Stimulated activated CD8-positive, alpha-beta memory T cell treated with anti-CD3 and anti-CD28 coated beads, Interleukin-12 subunit alpha, Interleukin-12 subunit beta, amount 100 ng/mL, for 4 hours (primary cell): Measurements from ENCODE around the gene ACOT11.
"Not testable (repeated sequence)": the region's sequence is repeated elsewhere in the genome, so short reads cannot be mapped to it uniquely, and the experiment has no call there.

Source experiments
- DNase-seq: peaks from one replicate; pipeline ENCODE4 v3.0.0-alpha.2; 2020; ENCODE audit warnings: low read depth

ACOT11 gene

DNA sequence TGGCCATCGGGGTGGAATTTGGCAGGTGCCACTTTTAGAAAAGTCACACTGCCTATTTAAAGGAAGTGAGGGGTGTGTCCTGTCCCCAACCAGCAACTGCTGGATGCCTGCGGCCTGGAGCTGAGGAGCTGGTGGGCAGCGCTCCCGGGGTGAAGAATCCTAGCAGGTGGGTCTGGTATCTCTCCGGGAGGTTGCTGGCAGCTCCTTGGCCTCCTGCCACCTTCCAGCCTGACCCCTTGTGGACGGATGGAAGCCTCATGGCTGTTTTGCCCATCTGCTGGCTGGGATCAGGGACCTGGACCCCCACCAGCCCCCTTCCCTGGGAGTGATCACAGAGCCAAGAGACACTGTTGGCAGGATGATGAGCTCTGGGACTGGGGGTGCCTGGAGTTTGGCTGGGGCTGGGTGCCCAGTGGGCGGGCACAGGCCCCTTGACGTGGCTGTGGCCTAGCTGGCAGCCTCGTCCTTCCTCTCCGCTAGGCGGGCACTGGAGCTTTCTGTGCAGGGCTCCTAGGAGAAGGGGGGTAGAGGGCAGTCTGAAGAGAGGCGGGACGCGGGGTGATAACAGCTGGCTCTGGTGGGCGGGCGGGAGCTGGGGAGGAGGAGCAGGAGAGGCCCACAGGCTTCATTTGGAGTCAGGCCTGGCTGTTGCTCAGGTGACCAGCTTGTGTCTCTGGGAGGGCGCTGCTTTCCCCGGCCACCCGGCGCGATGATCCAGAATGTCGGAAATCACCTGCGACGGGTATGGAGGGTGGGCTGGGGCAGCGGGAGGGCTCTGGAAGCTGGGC is at the start of gene ACOT11:
Gene ACOT11, plus strand, starts transcription at position 628 of the 788 bp plus-strand sequence. Its CDS starts 82 bp downstream, at position 710.
- no peak for DNase-seq

DNA sequence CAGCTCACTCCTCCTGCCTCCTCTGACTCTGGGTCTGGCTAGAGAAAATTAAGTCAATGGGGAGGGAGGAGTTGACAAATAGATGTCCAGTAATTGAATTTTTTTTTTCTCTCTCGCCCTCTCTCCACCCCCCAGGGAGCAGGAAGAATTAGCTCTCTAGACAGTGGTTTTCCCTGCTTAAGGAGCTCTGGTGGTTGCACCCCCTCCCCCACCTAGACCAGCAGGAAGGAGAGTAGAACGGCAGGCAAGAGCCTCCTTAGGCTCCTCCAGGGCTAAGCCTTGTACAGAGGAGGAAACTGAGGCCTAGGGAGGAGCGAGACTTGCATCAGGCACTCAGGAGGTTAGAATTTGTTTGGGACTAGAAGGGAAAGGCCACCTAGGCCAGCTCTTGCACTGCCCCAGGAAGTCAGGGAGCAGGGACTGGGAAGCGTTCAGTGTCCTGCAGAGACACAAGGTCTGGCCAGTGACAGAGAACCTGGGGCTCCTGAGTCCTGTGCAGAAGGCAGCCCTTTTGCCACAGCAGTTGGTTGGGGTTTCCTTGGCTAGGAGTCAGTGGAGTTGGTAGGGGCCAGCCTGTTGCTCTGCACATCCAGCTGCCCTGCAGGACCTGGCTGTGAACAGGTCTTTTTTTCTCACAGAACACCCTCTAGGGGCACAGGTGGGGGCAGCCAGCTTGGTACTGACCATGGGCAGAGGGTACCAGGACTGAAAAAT is 49.5 kb upstream of the ACOT11 start:
- DNase-seq = no peak

DNA sequence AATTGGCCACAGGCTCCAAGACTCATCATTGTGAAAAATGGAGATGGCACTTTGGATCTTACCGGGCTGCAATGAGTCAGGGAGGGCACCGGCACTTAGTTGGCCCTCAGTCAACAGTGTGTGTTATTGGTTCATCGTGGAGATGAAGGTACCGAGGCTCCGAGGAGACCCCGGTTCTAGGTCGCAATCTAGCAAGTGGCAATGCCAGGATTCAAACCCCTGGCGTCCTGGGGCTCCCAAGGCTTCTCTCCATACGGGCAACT is 49.0 kb upstream of the ACOT11 start:
- DNase-seq = no peak

DNA sequence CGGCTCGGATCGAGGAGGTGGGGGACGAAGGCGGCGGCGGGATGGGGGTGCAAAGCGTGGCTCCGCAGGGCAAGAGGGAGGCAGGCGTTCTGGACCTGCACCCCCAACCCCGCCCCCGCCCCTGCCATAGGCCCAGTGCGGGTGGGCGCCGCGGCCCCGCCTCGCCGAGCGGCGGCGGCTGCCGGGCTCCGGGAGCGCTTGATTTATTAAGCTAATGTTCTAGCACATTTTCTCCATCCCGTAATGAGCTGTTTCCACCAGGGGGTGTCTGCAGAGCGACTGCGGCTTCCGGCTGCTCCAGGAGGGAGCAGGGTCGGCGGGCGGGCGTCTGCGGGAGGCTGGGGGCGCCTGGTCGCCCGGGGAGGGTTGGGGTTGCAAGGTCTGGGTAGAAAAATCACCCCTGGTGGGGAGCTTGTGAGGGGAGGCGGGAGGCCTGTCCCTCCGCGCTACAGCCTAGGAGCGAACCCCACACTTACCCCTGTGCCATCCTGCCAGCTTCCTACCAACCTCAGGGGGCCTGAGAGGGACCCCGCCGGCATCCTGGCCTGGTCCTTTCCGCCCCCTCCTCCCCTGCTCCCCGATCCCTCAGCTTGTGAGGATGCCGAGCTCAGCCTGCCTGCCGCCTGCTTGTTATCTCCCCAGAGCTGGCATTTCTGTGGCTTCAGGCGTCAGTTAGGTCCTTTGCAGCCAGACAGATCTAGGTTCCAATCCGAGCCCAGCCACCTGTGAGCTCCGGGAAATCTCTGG is 48.5 kb upstream of the ACOT11 start:
- DNase-seq = no peak

DNA sequence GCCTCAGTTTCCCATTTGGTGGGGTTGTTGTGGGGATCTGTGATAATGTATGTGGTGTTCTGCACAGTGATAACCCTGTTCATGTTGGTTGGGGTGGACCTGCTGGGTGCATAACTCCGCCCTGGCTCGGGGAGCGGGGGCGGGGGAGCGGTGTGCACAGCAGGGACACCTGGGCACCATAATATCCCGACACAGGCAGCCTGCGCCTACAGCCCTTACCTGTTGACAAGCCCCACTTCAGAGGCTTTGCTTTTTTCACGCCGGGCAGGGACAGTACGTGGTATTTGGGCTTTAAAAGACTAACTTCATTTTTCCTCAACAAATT is 48.0 kb upstream of the ACOT11 start:
- DNase-seq = no peak

DNA sequence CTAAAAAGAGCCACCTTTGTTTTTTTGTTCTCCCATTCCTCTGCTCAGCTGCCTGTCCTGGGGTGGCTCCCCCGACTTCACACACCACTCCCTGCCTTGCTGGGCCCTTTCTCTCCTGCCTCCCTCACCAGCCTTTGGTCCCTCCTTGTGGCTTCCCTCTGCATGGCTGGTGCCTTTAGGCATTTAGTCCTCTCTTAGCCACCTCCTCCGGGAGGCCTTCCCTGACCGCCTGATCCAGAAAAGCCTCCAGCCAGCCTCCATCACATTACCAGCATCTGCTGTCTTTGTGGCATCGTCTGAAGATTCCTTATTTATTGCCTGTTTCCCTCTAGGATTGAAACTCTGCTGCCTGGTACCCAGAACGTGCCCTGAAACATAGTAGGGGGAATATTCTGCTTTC is 46.2 kb upstream of the ACOT11 start:
- DNase-seq = no peak

DNA sequence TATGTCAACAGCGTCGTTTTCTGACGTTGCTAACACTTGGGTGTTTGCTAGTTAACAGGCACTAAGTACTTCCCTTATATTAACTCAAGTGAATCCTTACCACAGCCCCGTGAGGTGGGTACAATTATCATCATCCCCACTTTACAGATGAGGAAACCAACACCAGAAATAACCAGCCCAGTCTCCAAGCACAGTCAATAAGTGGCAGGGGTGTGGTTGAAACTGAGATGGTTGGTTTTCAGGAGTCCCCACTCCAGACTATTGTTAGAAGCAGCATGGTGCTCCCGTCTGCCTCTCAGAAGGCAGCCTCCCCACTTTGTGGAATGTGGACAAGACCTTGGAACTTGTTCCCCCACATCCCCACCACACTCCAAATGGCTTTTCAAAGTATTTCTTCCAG is 45.7 kb upstream of the ACOT11 start:
- DNase-seq = no peak

DNA sequence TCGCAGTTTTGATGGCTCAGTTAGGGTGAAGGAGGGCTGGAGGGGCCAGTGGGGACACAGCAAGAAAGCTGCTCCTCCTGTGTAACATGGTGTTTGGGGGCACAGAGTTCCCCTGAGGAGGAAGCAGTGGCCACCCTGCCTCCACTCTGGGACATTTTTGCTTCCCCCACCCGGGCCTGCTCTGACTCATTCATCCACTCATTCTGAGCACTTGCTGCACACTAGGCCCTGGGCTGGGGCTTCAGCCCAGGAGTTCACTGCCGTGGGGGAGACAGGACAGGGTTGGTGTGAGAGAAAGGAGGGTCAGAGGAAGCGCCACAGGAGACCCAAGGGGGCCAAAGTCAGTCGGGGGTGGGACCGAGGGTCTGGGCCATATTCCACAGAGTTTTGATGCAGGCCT is 41.4 kb upstream of the ACOT11 start:
- no peak for DNase-seq

DNA sequence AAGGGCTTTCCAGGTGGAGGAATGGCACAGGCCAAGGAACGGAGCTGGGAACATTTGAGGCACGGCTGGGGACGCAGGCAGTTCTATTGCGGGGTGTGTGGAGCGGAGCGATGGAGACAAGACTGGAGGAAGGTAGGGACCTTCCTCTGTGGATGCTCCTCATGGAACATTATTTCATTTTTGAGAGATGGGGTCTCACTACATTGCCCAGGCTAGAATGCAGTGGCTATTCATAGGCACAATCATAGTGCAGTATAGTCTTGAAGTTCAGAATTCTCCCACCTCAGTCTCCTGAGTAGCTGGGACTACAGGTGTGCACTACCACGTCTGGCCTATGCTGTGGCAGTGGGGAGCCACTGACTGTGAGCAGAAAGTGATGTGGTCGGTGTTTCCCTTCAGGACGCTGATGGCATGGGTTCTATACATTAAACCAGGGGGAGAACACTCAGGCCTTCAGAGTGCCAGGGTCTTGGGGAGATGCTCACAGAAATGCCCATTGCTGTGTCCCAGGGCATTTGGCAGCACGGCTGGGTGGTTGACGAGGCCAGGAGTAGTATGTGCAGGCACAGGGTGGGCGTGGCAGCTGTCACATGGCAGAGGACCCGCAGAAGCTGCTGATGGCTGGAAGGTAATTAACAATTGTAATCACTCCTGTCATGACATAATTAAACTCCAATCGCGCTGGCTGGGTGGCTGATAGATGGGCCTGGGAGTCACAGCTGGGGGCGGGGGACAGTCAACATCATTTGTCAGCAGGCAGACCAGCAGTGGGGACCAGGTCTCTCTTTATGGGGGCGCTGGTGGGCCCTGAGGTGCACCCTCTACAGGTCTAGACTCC is 40.8 kb upstream of the ACOT11 start:
- no peak for DNase-seq

DNA sequence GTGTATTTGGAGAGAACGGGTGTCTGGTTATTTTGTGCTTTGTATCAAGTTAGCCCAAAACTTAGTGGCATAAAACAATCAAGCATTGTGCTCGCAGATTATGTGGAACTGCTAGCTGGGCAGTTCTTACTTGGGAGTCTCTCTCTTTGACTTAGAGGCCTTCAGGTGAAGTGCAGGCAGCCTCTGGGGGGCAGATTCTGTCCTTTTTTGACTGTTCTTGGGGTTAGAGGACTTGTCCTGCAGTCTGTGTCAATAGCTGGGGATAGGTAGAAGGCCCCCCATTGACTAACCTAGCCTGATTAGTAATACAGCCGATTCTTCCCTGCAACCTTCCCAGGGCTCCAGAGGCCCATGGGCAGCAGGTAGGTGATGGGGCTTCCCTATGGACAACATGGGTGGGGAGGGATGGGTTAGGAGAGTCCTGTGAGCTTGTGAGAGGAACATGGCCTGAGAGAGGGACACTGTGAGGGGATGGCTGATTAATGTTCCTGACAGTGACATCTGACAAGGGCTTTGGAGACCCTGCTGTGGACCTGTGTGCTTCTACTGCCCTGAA is 37.2 kb upstream of the ACOT11 start:
- no peak for DNase-seq

DNA sequence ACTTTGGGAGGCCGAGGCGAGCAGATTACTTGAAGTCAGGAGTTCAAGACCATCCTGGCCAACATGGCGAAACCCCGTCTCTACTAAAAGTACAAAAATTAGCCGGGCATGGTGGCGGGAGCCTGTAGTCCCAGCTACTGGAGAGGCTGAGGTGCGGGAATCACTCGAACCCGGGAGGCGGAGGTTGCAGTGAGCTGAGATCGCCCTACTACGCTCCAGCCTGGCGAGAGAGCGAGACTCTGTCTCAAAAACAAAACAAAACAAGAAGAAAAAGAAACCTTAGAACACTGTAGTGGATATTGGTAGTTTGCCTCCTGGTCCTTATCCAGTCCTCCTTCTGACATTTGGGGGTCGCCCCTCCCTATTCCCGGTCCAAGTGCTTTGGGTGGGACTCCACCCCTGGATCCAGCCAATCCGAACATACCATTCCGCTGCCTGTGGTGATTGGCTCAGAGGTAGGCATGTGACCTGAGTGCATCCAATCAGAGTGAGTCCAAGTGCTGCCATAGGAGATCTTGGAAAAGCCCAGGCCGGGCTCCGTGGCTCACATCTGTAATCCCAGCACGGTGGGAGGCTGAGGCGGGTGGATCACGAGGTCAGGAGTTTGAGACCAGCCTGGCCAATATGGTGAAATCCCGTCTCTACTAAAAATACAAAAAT is 34.0 kb upstream of the ACOT11 start:
- DNase-seq = not testable (repeated sequence)

DNA sequence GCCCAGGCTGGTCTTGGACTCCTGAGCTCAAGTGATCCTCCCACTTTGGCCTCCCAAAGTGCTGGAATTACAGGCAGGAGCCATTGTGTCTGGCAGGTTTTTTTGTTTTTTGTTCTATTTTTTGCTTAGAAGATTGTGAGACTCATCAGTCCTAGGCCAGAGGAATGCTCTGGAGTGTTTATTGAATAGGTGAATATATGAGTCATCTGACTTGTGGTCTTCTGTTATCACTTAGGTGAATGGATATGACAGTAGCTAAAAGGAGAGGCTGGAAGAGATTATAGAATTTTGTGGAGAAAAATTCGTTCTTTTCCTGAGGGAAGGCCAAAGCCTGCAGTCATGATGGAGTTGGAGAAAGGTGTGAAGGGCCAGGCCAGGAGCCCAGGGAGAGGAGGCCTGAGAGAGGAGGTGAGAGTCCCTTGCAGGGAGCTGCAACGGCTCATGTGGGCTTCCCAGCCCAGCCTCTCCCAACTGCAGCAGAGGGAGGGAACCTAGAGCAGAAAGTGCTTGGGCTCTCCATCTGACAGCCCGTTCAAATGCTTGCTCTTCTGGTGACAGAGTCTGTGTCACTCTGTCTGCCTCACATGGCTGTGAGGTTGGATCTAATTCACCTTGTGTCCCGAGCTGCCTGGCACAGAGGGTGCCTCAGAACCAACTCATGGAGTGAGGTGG is 31.6 kb upstream of the ACOT11 start:
- DNase-seq = no peak

DNA sequence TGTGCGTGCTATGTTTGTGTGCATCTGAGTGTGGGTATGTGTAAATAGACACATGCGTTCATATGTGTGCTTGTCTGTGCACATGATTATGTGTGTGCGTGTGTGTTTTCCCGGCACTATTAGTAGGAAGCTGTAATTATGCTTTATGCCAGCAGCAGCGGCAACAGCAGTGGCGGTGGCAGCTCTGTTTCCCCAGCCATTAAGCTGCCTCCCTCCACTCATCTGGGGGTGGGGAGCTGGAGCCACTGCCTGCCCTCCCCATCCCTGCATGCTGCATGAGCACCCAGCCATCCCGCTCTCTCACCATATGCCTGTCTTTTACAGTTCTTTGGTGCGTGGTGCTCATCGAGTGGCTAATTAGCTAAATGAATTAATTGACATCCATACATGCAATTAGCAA is 30.5 kb upstream of the ACOT11 start:
- DNase-seq = no peak

DNA sequence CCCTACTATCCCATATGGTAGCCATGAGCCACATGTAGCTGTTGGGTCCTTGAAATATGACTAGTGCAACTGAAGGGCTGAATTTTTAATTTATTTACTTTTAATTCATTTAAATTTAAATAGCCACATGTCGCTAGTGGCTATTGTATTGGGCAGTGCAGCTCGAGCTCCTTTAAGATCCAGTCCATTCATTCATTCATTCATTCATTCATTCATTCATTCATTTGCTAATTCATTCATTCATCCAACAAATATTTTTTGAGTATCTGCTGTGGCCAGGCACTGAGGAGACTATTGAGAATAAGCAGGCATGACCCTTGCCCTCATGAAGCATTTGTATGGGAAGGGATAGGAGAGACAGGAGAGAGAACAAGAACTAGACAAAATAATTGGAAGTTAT is 29.5 kb upstream of the ACOT11 start:
- no peak for DNase-seq

DNA sequence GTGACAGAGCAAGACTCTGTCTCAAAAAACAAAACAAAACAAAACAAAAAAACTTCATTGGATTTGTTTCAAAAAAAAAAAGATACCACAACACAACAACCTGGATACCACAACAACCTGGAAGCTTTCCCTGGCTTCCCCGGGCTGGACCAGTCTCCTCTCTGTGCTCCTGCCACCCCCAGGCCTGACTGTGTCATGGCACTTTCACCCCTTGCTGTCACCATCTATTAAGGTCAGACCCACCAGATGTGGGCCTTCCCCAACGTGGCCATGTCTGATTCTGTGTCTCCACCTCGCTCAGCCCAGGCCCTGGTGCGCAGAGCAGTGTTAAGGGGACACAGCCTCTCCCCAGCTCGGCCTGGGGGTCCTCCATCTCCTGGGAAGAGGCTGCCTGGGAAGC is 28.3 kb upstream of the ACOT11 start:
- DNase-seq = no peak

DNA sequence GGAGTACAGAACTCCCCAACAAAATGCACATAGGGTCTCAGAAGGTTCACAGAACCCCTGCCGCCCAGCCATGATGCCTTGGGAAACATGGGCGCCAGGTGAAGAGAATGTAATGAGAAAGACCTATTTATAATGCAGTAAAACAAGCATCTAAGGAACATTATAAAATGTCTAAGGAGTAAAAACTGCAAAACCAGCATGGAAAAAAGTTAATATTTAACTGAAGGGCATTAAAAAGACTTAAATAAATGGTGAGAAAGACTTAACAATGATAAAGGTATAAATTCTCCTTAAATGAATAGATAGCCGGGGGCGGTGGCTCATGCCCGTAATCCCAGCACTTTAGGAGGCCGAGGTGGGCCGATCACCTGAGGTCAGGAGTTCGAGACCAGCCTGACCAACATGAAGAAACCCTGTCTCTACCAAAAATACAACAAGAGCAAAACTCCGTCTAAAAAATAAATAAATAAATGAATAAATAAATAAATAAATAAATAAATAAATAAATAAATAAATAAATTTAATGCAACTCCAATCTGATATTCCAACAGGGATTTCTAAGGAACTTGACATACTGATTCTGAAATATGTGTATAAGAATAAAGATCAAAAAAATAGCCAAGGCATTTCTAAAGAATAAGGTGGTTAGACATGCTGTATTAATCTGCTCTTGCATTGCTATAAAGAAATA is 27.3 kb upstream of the ACOT11 start:
- no peak for DNase-seq

DNA sequence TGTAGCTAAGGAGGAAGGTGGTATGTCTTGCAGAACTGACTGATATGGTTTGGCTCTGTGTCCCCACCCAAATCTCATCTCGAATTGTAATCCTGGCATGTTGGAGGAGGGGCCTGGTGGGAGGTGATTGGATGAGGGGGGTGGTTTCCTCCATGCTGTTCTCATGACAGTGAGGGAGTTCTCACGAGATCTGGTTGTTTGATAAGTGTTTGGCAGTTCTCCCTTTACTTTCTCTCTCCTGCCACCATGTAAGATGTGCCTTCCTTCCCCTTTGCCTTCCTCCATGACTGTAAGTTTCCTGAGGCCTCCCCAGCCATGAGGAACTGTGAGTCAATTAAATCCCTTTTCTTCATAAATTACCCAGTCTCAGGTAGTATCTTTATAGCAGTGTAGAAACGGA is 21.5 kb upstream of the ACOT11 start:
- not testable (repeated sequence) for DNase-seq

DNA sequence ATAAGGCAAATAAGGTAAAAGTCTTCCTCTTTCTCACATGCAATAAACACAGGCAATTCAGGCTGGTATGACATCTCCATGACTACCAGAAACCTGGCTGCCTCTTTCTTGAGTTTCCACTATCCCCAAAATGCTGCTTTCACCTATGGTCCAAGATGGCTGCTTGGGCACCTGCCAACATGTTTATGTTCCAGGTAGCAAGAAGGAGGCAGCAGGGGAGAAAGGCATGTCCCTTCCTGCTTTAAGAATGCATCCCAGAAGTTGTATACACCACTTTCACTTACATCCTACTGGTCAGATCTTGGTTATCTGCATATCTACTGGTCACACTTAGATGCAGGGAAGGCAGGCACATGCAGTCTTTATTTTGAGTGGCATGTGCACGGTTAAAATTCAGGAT is 19.4 kb upstream of the ACOT11 start:
- DNase-seq = no peak

DNA sequence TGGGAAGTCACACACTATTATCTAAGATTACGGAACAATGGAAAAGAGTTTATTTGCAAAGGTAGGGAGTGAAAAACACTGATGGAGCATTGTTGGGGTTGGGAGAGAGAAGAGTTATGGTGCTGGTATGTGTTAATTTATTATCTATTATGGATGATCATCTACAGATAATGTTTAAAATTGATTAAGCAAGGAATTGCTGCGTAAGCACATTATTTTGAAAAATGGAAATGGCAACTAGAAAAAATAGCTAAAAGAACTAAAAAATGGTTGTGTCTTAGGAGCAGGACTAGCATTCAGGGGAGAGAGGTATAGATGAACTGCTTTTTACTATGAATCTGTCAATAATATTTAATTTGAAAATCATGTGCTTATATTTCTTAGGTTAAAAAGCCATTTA is 16.0 kb upstream of the ACOT11 start:
- no peak for DNase-seq

DNA sequence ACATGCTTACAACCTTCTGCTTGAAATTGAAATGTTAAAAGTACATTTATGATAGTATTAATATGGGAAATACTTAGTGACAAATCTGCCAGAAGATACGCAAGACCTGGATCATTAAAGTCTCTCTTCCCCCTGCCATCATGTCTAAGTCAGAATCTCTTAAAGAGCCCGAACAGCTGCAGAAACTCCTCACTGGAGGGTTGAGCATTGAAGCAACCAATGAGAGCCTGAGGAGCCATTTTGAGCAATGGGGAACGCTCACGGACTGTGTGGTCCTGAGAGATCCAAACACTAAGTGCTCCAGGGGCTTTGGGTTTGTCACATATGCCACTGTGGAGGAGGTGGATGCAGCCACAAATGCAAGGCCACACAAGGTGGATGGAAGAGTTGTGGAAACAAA is 11.4 kb upstream of the ACOT11 start:
- DNase-seq = not testable (repeated sequence)
